SK-N-SH (cell line): Measurements from ENCODE around the gene DACT2. TPM values are rescaled to one million over a fixed set of nuclear protein-coding genes. Genes with fewer than 3 reads are reported as not detected.

ENCODE experiments used
- CTCF ChIA-PET: fragments of 300-600, 350-600 bp; formaldehyde crosslinking; extraction: SDS; loops from one replicate; lab custom pipeline; 2021; lab: Yijun Ruan, JAX
- POLR2A ChIA-PET: fragments of 350-600 bp; sonication (Branson Sonifier 250); formaldehyde crosslinking; extraction: SDS; loops from one replicate; lab custom pipeline; 2020; ENCODE audit warnings: antibody characterized with exemption, inconsistent platforms; lab: Yijun Ruan, JAX
- DNase-seq: peaks from one replicate; pipeline ENCODE4 v3.0.0; 2012
- H2AFZ ChIP-seq: fragments of 200-600 bp; sonication (generic); 2 replicates; pipeline ENCODE4 v1.8.1; 2016; ENCODE audit warnings: antibody characterized with exemption, mild to moderate bottlenecking, low read depth
- H3F3A ChIP-seq: fragments of 200-600 bp; sonication (generic); replicated peaks from 2 replicates; pipeline ENCODE3; 2016; ENCODE audit warnings: antibody characterized with exemption, mild to moderate bottlenecking; ENCODE audit not compliant: insufficient read depth
- H3K27ac ChIP-seq, 2 experiments: fragments of 200-500 bp in 1 of 2; fragments of 200-600 bp in 1 of 2; sonication (Bioruptor generic) in 1 of 2; sonication (generic), shearing (Covaris generic) in 1 of 2; 2 replicates each; pipeline versions ENCODE4 v1.5.1 to v1.6.1; 2014 to 2016; ENCODE audit warnings: low read depth in 2 of 2, inconsistent platforms in 1 of 2, low read length in 1 of 2, mild to moderate bottlenecking in 1 of 2, mixed read lengths in 1 of 2
- H3K27me3 ChIP-seq: fragments of 200-600 bp; sonication (generic), shearing (Covaris generic); 2 replicates; pipeline ENCODE4 v1.6.1; 2016; ENCODE audit warnings: mixed run types; ENCODE audit not compliant: insufficient read depth
- H3K36me3 ChIP-seq, 2 experiments: fragments of 200-500 bp in 1 of 2; fragments of 200-600 bp in 1 of 2; sonication (Bioruptor generic) in 1 of 2; sonication (generic) in 1 of 2; replicated peaks in 1 of 2; 2 replicates each; pipeline versions ENCODE3 to v1.5.1; 2014 to 2016; ENCODE audit warnings: low read length in 1 of 2, mild to moderate bottlenecking in 1 of 2; ENCODE audit not compliant: insufficient read depth in 2 of 2, control insufficient read depth in 1 of 2
- H3K4me1 ChIP-seq, 2 experiments: fragments of 200-500 bp in 1 of 2; fragments of 200-600 bp in 1 of 2; sonication (Bioruptor generic) in 1 of 2; sonication (generic), shearing (Covaris generic) in 1 of 2; 2 replicates each; pipeline versions ENCODE4 v1.5.1 to v1.6.1; 2014 to 2016; ENCODE audit warnings: low read depth in 1 of 2, low read length in 1 of 2, mixed run types in 1 of 2; ENCODE audit not compliant: insufficient read depth in 2 of 2, control insufficient read depth in 1 of 2
- H3K4me2 ChIP-seq: fragments of 200-600 bp; sonication (generic), shearing (Covaris generic); 2 replicates; pipeline ENCODE4 v1.6.1; 2017; ENCODE audit warnings: mixed run types
- H3K4me3 ChIP-seq, 2 experiments: fragments of 200-500 bp in 1 of 2; fragments of 200-600 bp in 1 of 2; sonication (Bioruptor generic) in 1 of 2; sonication (generic), shearing (Covaris generic) in 1 of 2; 2 replicates each; pipeline versions ENCODE4 v1.5.1 to v1.8.1; 2014 to 2016; ENCODE audit warnings: low read depth in 2 of 2, inconsistent platforms in 1 of 2, low read length in 1 of 2, mild to moderate bottlenecking in 1 of 2, mixed read lengths in 1 of 2, moderate library complexity in 1 of 2
- H3K79me2 ChIP-seq: fragments of 200-600 bp; sonication (generic); 2 replicates; pipeline ENCODE4 v1.8.1; 2017; ENCODE audit warnings: mild to moderate bottlenecking; ENCODE audit not compliant: insufficient read depth
- H3K9ac ChIP-seq: fragments of 200-600 bp; sonication (generic); 2 replicates; pipeline ENCODE4 v1.6.1; 2017; ENCODE audit warnings: mixed run types
- H3K9me2 ChIP-seq: fragments of 200-600 bp; sonication (generic); 2 replicates; pipeline ENCODE4 v1.6.1; 2017; ENCODE audit warnings: mixed run types
- H3K9me3 ChIP-seq: fragments of 200-600 bp; sonication (generic); 2 replicates; pipeline ENCODE4 v1.6.1; 2017; ENCODE audit warnings: mixed run types, mild to moderate bottlenecking, moderate library complexity
- H4K20me1 ChIP-seq: fragments of 200-600 bp; sonication (generic); 2 replicates; pipeline ENCODE4 v1.6.1; 2017; ENCODE audit warnings: mild to moderate bottlenecking, mixed run types; ENCODE audit not compliant: insufficient read depth
- CHD2 ChIP-seq: fragments of 150-350 bp; IDR thresholded peaks from 2 replicates; pipeline ENCODE4 v1.6.1; 2018; ENCODE audit warnings: low read length; ENCODE audit not compliant: partially characterized antibody
- EZH2phosphoT487 ChIP-seq: fragments of 200-600 bp; sonication (generic); IDR thresholded peaks from 2 replicates; pipeline ENCODE4 v1.6.1; 2017; ENCODE audit warnings: low read depth, mixed run types, mild to moderate bottlenecking, antibody characterized with exemption, moderate library complexity, borderline replicate concordance
- FOSL2 ChIP-seq: IDR thresholded peaks from 2 replicates; pipeline ENCODE4 v1.4.0; 2012; ENCODE audit warnings: low read depth, mild to moderate bottlenecking, moderate library complexity, borderline replicate concordance
- GABPA ChIP-seq: IDR thresholded peaks from 2 replicates; pipeline ENCODE4 v1.4.0; 2012; ENCODE audit warnings: low read depth, mild to moderate bottlenecking
- JUND ChIP-seq: IDR thresholded peaks from 2 replicates; pipeline ENCODE4 v1.4.0; 2012
- MEF2A ChIP-seq: IDR thresholded peaks from 2 replicates; pipeline ENCODE4 v1.4.0; 2012; ENCODE audit warnings: low read depth, borderline replicate concordance
- MXI1 ChIP-seq: IDR thresholded peaks from 2 replicates; pipeline ENCODE4 v1.6.1; 2012; ENCODE audit warnings: mild to moderate bottlenecking, low read depth, low read length, improper control_type of control experiment
- POLR2AphosphoS5 ChIP-seq: IDR thresholded peaks from 2 replicates; pipeline ENCODE4 v1.6.1; 2012; ENCODE audit warnings: low read depth, low read length
- REST ChIP-seq: IDR thresholded peaks from 2 replicates; pipeline ENCODE4 v1.6.1; 2012; ENCODE audit warnings: mild to moderate bottlenecking, low read depth, low read length, moderate library complexity
- SIN3A ChIP-seq: IDR thresholded peaks from 2 replicates; pipeline ENCODE4 v1.6.1; 2012; ENCODE audit warnings: low read depth, mild to moderate bottlenecking, low read length, moderate library complexity, borderline replicate concordance
- USF2 ChIP-seq: fragments of 150-350 bp; IDR thresholded peaks from 2 replicates; pipeline ENCODE4 v1.6.1; 2017; ENCODE audit warnings: antibody characterized with exemption, low read length, low read depth, borderline replicate concordance
- WGBS: methylation state at CpG from one replicate; pipeline ENCODE4 v1.1.6; 2017; ENCODE audit warnings: low lambda C conversion rate; 5-methylcytosine and 5-hydroxymethylcytosine counted together
- polyA plus RNA-seq, 3 experiments: library from polyadenylated mRNA; depleted of rRNA; stranded (reverse); fragments of >200 nt; gene quantifications; 2 replicates each; pipeline ENCODE4 v1.2.3, GENCODE V29; 2012

The DACT2 gene
- polyA plus RNA-seq, 1 of the 3 experiments (the other 2 are of a cell fraction) = not detected

- Histone ChIP-seq H3K27ac (no peak overlapping the region), H3K4me2 (no peak overlapping the region), H2AFZ (no peak overlapping the region), H3K9ac (no peak overlapping the region), H3K9me3 (no peaks in the 10 kb centered on the region), H3K79me2 (no peaks in the 10 kb centered on the region), H3K9me2 (no peaks in the 10 kb centered on the region), H3K27me3 (no peaks in the 10 kb centered on the region), H3K4me1 (peaks cover 0 to 4% of the 10 kb centered on the region in 2 experiments; a peak in 1 of 4 replicates), H3K4me3 (no peak overlapping the region), H4K20me1 (no peaks in the 10 kb centered on the region), H3F3A (no peaks in the 10 kb centered on the region), H3K36me3 (no peaks in the 10 kb centered on the region)
- ChIA-PET POLR2A (no interaction called here), CTCF (interaction anchor here (0.8 to 4.7 kb wide), 12 partner anchors 13 to 520 kb away, joined by 3 to 44 read pairs (median 4); no protein-coding TSS in a partner anchor)
- TF ChIP-seq CHD2 (no peak), JUND (no peak), EZH2phosphoT487 (no peak), FOSL2 (no peak), REST (no peak), MEF2A (no peak), MXI1 (no peak), GABPA (no peak), USF2 (no peak)
- DNase-seq = no peak
- 50% methylated on average over 7 of the region's 7 CpGs for WGBS
These were observed 49.4 kb upstream of the DACT2 start for GRCh38 chr6:168368936-168369335.

- no peak overlapping the region for H3K27ac ChIP-seq
- no peaks in the 10 kb centered on the region for H3K27me3 ChIP-seq
- no peaks in the 10 kb centered on the region for H3K9me2 ChIP-seq
- TF ChIP-seq MEF2A (no peak), USF2 (no peak), SIN3A (no peak), POLR2AphosphoS5 (no peak)
- no peaks in the 10 kb centered on the region for H3F3A ChIP-seq
- H3K4me3 ChIP-seq = no peak overlapping the region
- 50% methylated on average over 12 of the region's 12 CpGs for WGBS
- ChIA-PET CTCF (interaction anchor here (1.2 to 4.7 kb wide), 3 partner anchors 308 to 513 kb away, joined by 3 to 44 read pairs (median 3); no protein-coding TSS in a partner anchor), POLR2A (no interaction called here)
- no peaks in the 10 kb centered on the region for H4K20me1 ChIP-seq
- H3K4me2 ChIP-seq = no peak overlapping the region
- no peak for DNase-seq
- H3K79me2 ChIP-seq = no peaks in the 10 kb centered on the region
- H3K4me1 ChIP-seq = peaks cover 0 to 4% of the 10 kb centered on the region in 2 experiments; a peak in 1 of 4 replicates
- no peaks in the 10 kb centered on the region for H3K36me3 ChIP-seq
- no peak overlapping the region for H3K9ac ChIP-seq
- H2AFZ ChIP-seq = no peak overlapping the region
- no peaks in the 10 kb centered on the region for H3K9me3 ChIP-seq
These were observed 48.7 kb upstream of the DACT2 start for GRCh38 chr6:168368066-168368820.
